Astrocyte of the spinal cord (primary cell): ENCODE data around the gene ZWINT.

Source experiments
- DNase-seq: peaks from one replicate; pipeline ENCODE4 v3.0.0; 2011; ENCODE audit warnings: low read depth, low spot score
- H3K4me3 ChIP-seq: 2 replicates; pipeline ENCODE4 v1.5.1; 2011; ENCODE audit warnings: low read depth, mild to moderate bottlenecking, low read length, moderate library complexity
- in situ Hi-C: cut with HindIII; loops from 2 replicates; pipeline ENCODE4 v1.10.0; 2017; ENCODE audit warnings: low sequenced_read_pairs
- TF ChIP-seq, protein P1 (sequence below): IDR thresholded peaks from 2 replicates; pipeline ENCODE4 v1.5.1; 2012; ENCODE audit warnings: low read depth, mild to moderate bottlenecking, low read length, inconsistent platforms

Gene ZWINT

GRCh38 chr10:56327118-56327517, 33.9 kb downstream of the ZWINT start:
- no peak overlapping the region for H3K4me3 ChIP-seq
- in situ Hi-C loops, result no loop called here
- TF ChIP-seq, protein P1, sequence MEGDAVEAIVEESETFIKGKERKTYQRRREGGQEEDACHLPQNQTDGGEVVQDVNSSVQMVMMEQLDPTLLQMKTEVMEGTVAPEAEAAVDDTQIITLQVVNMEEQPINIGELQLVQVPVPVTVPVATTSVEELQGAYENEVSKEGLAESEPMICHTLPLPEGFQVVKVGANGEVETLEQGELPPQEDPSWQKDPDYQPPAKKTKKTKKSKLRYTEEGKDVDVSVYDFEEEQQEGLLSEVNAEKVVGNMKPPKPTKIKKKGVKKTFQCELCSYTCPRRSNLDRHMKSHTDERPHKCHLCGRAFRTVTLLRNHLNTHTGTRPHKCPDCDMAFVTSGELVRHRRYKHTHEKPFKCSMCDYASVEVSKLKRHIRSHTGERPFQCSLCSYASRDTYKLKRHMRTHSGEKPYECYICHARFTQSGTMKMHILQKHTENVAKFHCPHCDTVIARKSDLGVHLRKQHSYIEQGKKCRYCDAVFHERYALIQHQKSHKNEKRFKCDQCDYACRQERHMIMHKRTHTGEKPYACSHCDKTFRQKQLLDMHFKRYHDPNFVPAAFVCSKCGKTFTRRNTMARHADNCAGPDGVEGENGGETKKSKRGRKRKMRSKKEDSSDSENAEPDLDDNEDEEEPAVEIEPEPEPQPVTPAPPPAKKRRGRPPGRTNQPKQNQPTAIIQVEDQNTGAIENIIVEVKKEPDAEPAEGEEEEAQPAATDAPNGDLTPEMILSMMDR, result no peak
- DNase-seq, result no peak

DNA sequence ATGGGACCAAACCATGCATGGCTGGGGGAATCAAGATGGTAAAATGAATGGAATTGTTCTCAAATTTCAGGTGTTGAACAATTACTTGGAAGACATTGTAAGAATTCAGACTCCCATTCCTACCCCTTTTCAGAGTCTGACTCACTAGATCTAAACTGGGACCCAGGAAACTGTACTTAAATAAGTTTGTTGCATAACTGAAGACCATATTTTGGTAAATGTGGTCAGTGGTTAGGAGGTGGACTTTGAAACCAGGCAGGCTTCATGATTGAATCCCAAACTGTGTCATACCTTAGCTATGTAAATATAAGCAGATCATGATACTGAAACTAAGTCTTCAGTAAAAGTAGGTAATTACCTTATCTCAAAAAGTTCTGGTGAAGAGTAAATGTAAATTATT, 41.7 kb downstream of the ZWINT start:
- DNase-seq, result peak; percentile 68
- H3K4me3 ChIP-seq, result no peak overlapping the region
- in situ Hi-C loops, result no loop called here
- TF ChIP-seq, protein P1, result no peak

GRCh38 chr10:56318816-56319215, 42.2 kb downstream of the ZWINT start:
- no peak for DNase-seq
- in situ Hi-C loops, result no loop called here
- TF ChIP-seq, protein P1, result no peak
- H3K4me3 ChIP-seq, result no peak overlapping the region

- in situ Hi-C loops, result no loop called here
- no peak for DNase-seq
- TF ChIP-seq, protein P1, result no peak
- H3K4me3 ChIP-seq, result no peak overlapping the region
These were observed 43.5 kb downstream of the ZWINT start for GRCh38 chr10:56317603-56318002.

GRCh38 chr10:56316603-56317002, 44.5 kb downstream of the ZWINT start:
- TF ChIP-seq, protein P1, result no peak
- in situ Hi-C loops, result no loop called here
- no peak overlapping the region for H3K4me3 ChIP-seq
- DNase-seq, result no peak
